Cardiac muscle cell (in vitro differentiated cells and primary cell): ENCODE results near the gene CALN1. TPM values are rescaled to one million over a fixed set of nuclear protein-coding genes. Genes with fewer than 3 reads are reported as not detected.

ENCODE experiments used
- DNase-seq, 2 donors: peaks; one replicate each; pipeline versions ENCODE4 v3.0.0 to v3.0.0-alpha.2; 2010 to 2017; ENCODE audit warnings: low read depth in 1 of 2, low spot score in 1 of 2
- H3K27ac ChIP-seq: fragments of 200-600 bp; sonication (generic); 2 replicates; pipeline ENCODE4 v1.5.1; 2016
- H3K27me3 ChIP-seq: fragments of 200-600 bp; sonication (generic); 2 replicates; pipeline ENCODE4 v1.6.0; 2016; ENCODE audit warnings: control low read depth
- H3K36me3 ChIP-seq: fragments of 200-600 bp; sonication (generic); 2 replicates; pipeline ENCODE4 v1.5.1; 2016; ENCODE audit warnings: control low read depth
- H3K4me1 ChIP-seq: fragments of 200-600 bp; sonication (generic); 2 replicates; pipeline ENCODE4 v1.8.1; 2017; ENCODE audit warnings: low read depth, mild to moderate bottlenecking, mixed run types
- H3K4me3 ChIP-seq: fragments of 200-600 bp; sonication (generic); 2 replicates; pipeline ENCODE4 v1.5.1; 2016; ENCODE audit warnings: mild to moderate bottlenecking
- H3K9me3 ChIP-seq: fragments of 200-600 bp; sonication (generic); 2 replicates; pipeline ENCODE4 v1.5.1; 2017; ENCODE audit warnings: low read depth, mild to moderate bottlenecking, control low read depth
- polyA plus RNA-seq: library from polyadenylated mRNA; unstranded; fragments of >200 nt; fragmentation: Nextera tagmentation; extraction: Ambion mirVana; gene quantifications from 2 replicates; pipeline ENCODE4 v1.2.1, GENCODE V29; 2016
- total RNA-seq: library from RNA; depleted of rRNA; stranded (reverse); fragments of >200 nt; gene quantifications from 2 replicates; pipeline ENCODE4 v1.2.3, GENCODE V29; 2016
- TF ChIP-seq, protein P1 (sequence below): IDR thresholded peaks from 2 replicates; pipeline ENCODE4 v1.5.1; 2012; ENCODE audit warnings: low read depth, mild to moderate bottlenecking, low read length

Gene CALN1
- total and polyA plus RNA-seq, 2 experiments from 2014 or later = 0.03 to 0.18 TPM

DNA sequence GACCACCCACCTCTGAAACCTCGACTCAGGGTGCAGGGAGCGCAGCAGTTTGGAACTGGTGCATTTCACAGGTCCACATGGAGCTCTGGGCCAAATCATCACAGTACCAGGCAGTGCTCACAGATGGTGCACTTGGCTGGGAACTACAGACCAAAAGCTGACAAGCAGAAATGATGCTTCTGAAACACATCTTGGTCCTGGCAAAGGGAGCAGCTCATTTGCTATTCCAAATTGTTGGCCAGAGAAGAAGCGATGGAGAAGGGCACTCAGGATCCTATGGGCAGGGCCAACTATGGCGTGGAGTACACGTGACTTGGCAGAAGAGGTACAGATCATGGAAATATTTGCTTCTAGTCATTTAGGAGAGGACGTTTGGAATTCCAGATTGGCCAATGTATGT is 383.9 kb downstream of the CALN1 start:
- Histone ChIP-seq H3K9me3 (no peaks in the 10 kb centered on the region), H3K27ac (no peak overlapping the region), H3K36me3 (no peaks in the 10 kb centered on the region), H3K4me3 (no peak overlapping the region), H3K27me3 (no peaks in the 10 kb centered on the region), H3K4me1 (peaks cover 6% of the 10 kb centered on the region)
- DNase-seq = no peak
- TF ChIP-seq, protein P1, sequence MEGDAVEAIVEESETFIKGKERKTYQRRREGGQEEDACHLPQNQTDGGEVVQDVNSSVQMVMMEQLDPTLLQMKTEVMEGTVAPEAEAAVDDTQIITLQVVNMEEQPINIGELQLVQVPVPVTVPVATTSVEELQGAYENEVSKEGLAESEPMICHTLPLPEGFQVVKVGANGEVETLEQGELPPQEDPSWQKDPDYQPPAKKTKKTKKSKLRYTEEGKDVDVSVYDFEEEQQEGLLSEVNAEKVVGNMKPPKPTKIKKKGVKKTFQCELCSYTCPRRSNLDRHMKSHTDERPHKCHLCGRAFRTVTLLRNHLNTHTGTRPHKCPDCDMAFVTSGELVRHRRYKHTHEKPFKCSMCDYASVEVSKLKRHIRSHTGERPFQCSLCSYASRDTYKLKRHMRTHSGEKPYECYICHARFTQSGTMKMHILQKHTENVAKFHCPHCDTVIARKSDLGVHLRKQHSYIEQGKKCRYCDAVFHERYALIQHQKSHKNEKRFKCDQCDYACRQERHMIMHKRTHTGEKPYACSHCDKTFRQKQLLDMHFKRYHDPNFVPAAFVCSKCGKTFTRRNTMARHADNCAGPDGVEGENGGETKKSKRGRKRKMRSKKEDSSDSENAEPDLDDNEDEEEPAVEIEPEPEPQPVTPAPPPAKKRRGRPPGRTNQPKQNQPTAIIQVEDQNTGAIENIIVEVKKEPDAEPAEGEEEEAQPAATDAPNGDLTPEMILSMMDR = no peak

DNA sequence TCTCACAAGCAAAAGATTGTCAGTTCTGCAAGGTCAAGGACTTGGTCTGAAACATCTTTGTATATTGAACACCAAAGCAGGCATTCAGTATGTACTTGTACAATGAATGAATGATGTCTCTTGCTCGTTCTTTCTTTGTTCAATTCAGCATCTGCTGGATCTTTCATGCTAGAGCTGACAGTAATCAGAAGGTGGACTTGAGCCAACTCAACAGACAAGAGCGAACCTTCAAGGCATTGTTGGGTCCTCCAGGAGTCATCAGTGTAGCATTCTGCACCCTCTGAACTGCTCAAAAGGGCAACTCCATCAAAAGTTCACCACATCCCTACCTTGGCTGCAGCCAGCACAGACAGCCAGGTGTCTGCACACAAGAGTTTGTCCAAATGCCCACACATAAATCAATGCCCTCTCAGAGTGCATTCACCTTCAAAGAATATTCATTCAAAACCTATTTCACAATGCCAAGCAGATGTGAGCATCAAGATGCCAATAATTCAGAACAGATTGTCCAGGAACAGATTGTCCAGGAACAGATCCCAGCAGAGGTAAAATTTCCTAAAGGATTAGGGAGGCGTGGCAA is 386.7 kb downstream of the CALN1 start:
- Histone ChIP-seq H3K27me3 (no peaks in the 10 kb centered on the region), H3K9me3 (no peaks in the 10 kb centered on the region), H3K4me3 (no peak overlapping the region), H3K36me3 (no peaks in the 10 kb centered on the region), H3K27ac (no peak overlapping the region), H3K4me1 (no peaks in the 10 kb centered on the region)
- TF ChIP-seq, protein P1 = no peak
- DNase-seq = no peak

- TF ChIP-seq, protein P1 = no peak
- H3K36me3 ChIP-seq = no peaks in the 10 kb centered on the region
These were observed 388.2 kb downstream of the CALN1 start for GRCh38 chr7:72023926-72024325.

DNA sequence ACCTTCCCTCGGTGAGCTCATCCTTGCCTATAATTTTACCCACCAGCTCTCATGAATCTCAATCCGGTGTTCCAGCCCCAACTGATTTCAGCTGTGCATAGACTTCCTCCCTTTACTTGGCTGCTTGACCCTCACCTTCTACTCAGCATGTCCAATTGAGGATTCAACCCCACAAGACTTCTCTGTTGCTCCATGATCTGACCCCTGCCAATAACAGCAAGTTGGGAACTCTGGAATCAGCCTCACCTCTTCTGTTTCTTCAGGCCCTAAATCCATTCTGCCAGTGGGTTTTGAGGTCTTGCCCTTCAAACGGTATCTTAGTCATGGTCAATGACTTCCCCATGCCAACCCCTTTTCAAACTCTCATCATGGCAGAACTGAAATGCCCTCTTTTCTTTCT is 390.4 kb downstream of the CALN1 start:
- Histone ChIP-seq H3K27ac (no peak overlapping the region), H3K4me3 (no peak overlapping the region), H3K36me3 (no peaks in the 10 kb centered on the region), H3K27me3 (no peaks in the 10 kb centered on the region), H3K4me1 (no peaks in the 10 kb centered on the region), H3K9me3 (no peaks in the 10 kb centered on the region)
- TF ChIP-seq, protein P1 = no peak
- DNase-seq = no peak

More at GRCh38 chr7:72023926-72024325, 388.2 kb downstream of the CALN1 start:
- no peak for DNase-seq
- Histone ChIP-seq H3K4me3 (no peak overlapping the region), H3K27ac (no peak overlapping the region), H3K4me1 (no peaks in the 10 kb centered on the region), H3K27me3 (no peaks in the 10 kb centered on the region), H3K9me3 (no peaks in the 10 kb centered on the region)

GRCh38 chr7:72020311-72020710 is 391.8 kb downstream of the CALN1 start:
- no peak overlapping the region for H3K27ac ChIP-seq
- H3K36me3 ChIP-seq = no peaks in the 10 kb centered on the region
- H3K9me3 ChIP-seq = no peaks in the 10 kb centered on the region
- DNase-seq = no peak
- H3K4me1 ChIP-seq = no peaks in the 10 kb centered on the region
- H3K27me3 ChIP-seq = no peaks in the 10 kb centered on the region
- H3K4me3 ChIP-seq = no peak overlapping the region
- TF ChIP-seq, protein P1 = no peak
